ENCODE measurements around the gene LAS1L. TPM values are rescaled to one million over a fixed set of nuclear protein-coding genes. Genes with fewer than 3 reads are reported as not detected.
A peak's percentile ranks its signal among the peaks of the same experiment; 100 is the strongest.

LAS1L gene
- total RNA-seq (2021) (47.3 and 48.3 TPM in 2 replicates), Bru-seq, nascent RNA (percentile 74 among the genes with signal in this experiment), BruChase-seq, experiment 1, labeled RNA remaining after a 2-hour chase (percentile 77 among the genes with signal in this experiment), BruChase-seq, experiment 2, labeled RNA remaining after a 6-hour chase (percentile 83 among the genes with signal in this experiment)
- long read RNA-seq, transcript LAS1L-202 (13 exons, 2,386 nt), result major isoform, 91 of 146 reads
- long read RNA-seq, transcript LAS1L-201 (12 exons, 2,261 nt), result minor isoform, 20 of 146 reads
- long read RNA-seq, partial matches to known transcripts, result 6 of 146 reads
- long read RNA-seq, other reads (novel, unspliced or antisense), result 28 of 146 reads

DNA sequence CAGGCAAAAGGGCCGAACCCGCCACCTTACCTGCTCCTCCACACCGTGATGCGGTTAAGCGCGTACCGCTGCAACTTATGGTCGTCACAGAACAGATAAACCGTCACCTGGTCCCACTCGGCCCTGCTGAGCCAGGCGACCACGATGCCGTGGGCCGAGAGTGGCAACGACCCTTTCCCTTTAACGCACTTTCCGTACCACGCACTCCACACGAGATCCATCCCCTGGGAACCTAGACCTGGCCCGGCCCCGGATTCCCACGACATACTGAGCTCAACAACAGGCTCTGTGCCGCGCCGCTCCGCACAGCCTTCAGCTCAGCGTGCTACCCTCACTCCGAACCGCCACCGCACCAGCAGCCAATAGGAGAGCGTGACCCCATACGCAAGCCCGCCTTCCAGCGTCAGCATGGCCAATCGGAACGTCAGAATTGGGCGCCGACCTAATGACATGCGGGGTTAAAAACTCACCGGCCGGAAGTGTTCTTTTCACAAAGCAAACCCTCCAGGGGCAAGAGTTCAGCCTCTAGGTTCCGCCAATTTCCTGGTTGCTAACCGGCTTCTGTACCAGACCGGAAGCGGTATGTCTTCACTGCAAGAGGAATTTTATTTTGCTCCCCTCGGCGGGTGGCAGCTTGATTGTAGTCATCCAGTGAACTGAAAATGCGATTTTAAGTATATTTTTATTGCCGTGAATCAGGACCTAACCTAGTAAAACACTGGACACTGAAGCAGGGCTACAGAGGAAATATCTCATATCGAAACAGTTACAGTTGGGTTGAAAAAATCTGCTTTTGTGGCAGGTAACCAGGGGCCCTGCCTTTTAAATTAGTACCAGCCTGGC, at the start of gene LAS1L:
Gene LAS1L, minus strand, starts transcription at position 338 of the 843 bp plus-strand sequence. Its CDS starts 72 bp downstream, at position 266.
- CTCF ChIA-PET, result no interaction called here
- peak within 1 kb of the TSS; percentile 49; the same call in 1 of the 2 replicates for H3K27ac ChIP-seq
- no peaks in the 10 kb centered on the region for H4K20me1 ChIP-seq (ENCODE audit: insufficient read depth)
- TF ChIP-seq, protein P1, sequence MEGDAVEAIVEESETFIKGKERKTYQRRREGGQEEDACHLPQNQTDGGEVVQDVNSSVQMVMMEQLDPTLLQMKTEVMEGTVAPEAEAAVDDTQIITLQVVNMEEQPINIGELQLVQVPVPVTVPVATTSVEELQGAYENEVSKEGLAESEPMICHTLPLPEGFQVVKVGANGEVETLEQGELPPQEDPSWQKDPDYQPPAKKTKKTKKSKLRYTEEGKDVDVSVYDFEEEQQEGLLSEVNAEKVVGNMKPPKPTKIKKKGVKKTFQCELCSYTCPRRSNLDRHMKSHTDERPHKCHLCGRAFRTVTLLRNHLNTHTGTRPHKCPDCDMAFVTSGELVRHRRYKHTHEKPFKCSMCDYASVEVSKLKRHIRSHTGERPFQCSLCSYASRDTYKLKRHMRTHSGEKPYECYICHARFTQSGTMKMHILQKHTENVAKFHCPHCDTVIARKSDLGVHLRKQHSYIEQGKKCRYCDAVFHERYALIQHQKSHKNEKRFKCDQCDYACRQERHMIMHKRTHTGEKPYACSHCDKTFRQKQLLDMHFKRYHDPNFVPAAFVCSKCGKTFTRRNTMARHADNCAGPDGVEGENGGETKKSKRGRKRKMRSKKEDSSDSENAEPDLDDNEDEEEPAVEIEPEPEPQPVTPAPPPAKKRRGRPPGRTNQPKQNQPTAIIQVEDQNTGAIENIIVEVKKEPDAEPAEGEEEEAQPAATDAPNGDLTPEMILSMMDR (conservative IDR thresholded peaks at IDR 0.05), result no peak
- TF ChIP-seq EZH2 (IDR thresholded peaks at IDR 0.05; ENCODE audit: low read depth), result no peak
- no peaks in the 10 kb centered on the region for H3K4me1 ChIP-seq (replicated peaks; ENCODE audit: insufficient read depth)
- H3K27me3 ChIP-seq (ENCODE audit: insufficient read depth, low read depth), result no peaks in the 10 kb centered on the region
- peak within 1 kb of the TSS; percentile 67 for H3K4me3 ChIP-seq
- peak; percentile 90 to 91 for DNase-seq
- H3F3A ChIP-seq (ENCODE audit: insufficient read depth, low read depth), result no peaks in the 10 kb centered on the region
- no peaks in the 10 kb centered on the region for H3K9me2 ChIP-seq (ENCODE audit: insufficient read depth)
- H2AFZ ChIP-seq, result peak within 1 kb of the TSS; percentile 97
- BruUV-seq (replicated peaks), result no TSS peak
- H3K9me3 ChIP-seq (ENCODE audit: insufficient read depth, low read depth), result no peaks in the 10 kb centered on the region
- POLR2A ChIA-PET (ENCODE audit: unreplicated experiment), result no interaction called here
- peaks cover 30% of the 10 kb centered on the region for H3K79me2 ChIP-seq (ENCODE audit: low read depth)
- intact Hi-C loops (cut with micrococcal nuclease; ENCODE audit: unreplicated experiment), result loop anchor here (10.0 kb wide), 1 partner anchor 1330 kb away; the partner anchor contains the start of gene AMER1
- H3K36me3 ChIP-seq (ENCODE audit: low read depth), result no peaks in the 10 kb centered on the region
- H3K4me2 ChIP-seq, result peak within 1 kb of the TSS; percentile 91

GRCh38 chrX:65582450-65583082, 48.0 kb upstream of the LAS1L start:
- Histone ChIP-seq H3F3A (ENCODE audit: insufficient read depth, low read depth) (no peaks in the 10 kb centered on the region), H3K9me2 (ENCODE audit: insufficient read depth) (no peaks in the 10 kb centered on the region), H2AFZ (no peak overlapping the region), H3K79me2 (ENCODE audit: low read depth) (no peaks in the 10 kb centered on the region), H3K4me1 (replicated peaks; ENCODE audit: insufficient read depth) (no peaks in the 10 kb centered on the region), H3K27ac (no peak overlapping the region), H4K20me1 (ENCODE audit: insufficient read depth) (no peaks in the 10 kb centered on the region), H3K4me3 (no peak overlapping the region), H3K36me3 (ENCODE audit: low read depth) (no peaks in the 10 kb centered on the region), H3K9me3 (ENCODE audit: insufficient read depth, low read depth) (no peaks in the 10 kb centered on the region), H3K4me2 (no peak overlapping the region), H3K27me3 (ENCODE audit: insufficient read depth, low read depth) (no peaks in the 10 kb centered on the region)
- BruUV-seq (replicated peaks), result no TSS peak
- intact Hi-C loops (cut with micrococcal nuclease; ENCODE audit: unreplicated experiment), result loop anchor here (1.0 kb wide), 1 partner anchor 404 kb away; no protein-coding TSS in a partner anchor
- no peak for TF ChIP-seq EZH2 (IDR thresholded peaks at IDR 0.05; ENCODE audit: low read depth)
- TF ChIP-seq, protein P1 (conservative IDR thresholded peaks at IDR 0.05), result no peak
- CTCF ChIA-PET, result interaction anchor here (0.5 to 0.7 kb wide), 2 partner anchors 141 to 1156 kb away, joined by 4 to 10 read pairs; no protein-coding TSS in a partner anchor
- POLR2A ChIA-PET (ENCODE audit: unreplicated experiment), result no interaction called here
- DNase-seq, result no peak

Data from PC-9 (cell line).